ENCODE results near the gene TMEM18.
A peak's percentile ranks its signal among the peaks of the same experiment; 100 is the strongest.

The TMEM18 gene

GRCh38 chr2:650343-651310 lies 26.6 kb downstream of the TMEM18 start:
- no peak for DNase-seq

- DNase-seq: no peak
Measured at GRCh38 chr2:649426-650342, 27.5 kb downstream of the TMEM18 start.

GRCh38 chr2:648476-649424 lies 28.5 kb downstream of the TMEM18 start:
- no peak for DNase-seq

GRCh38 chr2:647691-648231 lies 29.4 kb downstream of the TMEM18 start:
- no peak for DNase-seq

DNA sequence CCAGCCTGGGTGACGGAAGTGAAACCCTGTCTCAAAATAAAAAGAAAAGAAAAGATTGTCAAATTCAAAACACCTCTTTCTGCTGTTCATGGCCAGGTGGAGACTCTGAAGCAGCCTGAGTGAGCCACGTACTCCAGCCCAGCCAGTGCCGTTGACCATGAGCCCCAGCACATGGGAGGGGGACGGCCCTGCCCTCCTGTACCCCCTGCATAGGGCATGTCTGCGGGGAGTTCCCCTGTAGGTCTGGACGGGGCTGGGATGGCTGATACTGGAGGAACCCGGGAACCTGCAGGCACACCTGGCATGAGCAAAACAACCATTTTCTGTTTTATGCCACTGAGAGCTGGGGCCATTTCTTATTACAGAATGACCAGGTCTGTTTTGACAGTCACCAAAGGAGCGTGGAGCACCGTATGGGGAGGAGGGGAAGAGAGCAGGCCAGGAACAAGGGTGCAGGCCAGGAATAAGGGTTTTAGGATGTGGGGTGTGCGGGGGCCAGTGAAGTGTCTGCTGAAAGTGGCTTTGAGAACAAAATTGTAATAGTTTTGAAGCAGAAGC lies 30.1 kb downstream of the TMEM18 start:
- no peak for DNase-seq

DNA sequence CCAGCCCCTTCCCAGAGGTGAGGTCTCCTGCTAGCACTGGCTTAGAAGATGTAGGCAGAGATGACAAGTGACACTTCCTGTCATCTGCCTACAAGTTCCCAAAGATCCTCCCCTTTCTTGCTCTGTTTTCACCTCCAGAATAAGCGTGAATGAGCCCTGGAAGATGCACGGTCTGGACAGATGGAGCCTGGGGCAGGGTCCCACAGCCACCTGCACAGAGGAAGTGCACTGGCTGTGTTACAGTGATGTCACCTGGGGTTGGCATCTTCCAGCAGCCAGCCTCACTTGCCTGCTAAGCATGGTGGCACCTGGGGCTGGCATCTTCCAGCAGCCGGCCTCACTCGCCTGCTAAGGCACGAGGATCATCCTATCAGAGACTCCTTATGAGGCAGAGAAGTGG lies 32.3 kb downstream of the TMEM18 start:
- no peak for DNase-seq

DNA sequence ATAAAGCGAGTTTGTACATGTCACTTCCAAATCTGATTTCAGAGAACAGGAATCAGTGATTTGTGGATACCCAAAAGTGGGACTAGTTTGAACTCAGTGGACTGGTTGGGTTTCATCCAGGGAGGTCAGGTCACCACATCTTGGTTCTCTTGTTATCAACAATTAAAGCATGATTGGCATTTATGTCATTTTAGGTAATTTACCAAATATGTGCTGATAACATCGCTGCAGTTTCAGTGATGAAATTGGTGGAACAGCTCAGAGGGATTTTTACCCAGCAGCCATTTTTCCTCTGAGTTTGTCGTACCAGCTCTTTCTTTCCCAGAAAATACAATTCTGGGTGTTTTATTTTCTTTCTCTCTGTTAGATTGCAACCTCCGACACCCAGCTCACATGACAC lies 33.4 kb downstream of the TMEM18 start:
- no peak for DNase-seq

DNA sequence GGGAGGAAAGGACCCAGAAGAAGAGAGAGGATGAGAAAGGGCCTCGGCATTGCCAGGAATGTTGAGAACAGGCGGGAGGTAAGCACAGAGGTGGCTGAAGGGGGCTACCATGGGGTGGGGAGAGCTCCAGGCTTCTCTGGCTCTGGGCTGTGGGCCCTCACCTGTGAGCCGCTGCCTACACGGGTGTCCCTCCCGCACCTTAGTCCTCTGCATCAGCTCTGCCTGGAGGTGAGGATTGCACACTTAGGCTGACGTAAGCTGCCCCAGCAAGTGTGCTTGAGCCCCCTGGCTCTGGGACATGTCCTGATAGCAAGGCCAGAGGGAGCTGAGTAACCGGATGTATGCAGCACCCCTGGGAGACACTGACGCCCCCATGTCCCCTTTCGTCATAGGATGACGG lies 33.9 kb downstream of the TMEM18 start:
- no peak for DNase-seq

DNA sequence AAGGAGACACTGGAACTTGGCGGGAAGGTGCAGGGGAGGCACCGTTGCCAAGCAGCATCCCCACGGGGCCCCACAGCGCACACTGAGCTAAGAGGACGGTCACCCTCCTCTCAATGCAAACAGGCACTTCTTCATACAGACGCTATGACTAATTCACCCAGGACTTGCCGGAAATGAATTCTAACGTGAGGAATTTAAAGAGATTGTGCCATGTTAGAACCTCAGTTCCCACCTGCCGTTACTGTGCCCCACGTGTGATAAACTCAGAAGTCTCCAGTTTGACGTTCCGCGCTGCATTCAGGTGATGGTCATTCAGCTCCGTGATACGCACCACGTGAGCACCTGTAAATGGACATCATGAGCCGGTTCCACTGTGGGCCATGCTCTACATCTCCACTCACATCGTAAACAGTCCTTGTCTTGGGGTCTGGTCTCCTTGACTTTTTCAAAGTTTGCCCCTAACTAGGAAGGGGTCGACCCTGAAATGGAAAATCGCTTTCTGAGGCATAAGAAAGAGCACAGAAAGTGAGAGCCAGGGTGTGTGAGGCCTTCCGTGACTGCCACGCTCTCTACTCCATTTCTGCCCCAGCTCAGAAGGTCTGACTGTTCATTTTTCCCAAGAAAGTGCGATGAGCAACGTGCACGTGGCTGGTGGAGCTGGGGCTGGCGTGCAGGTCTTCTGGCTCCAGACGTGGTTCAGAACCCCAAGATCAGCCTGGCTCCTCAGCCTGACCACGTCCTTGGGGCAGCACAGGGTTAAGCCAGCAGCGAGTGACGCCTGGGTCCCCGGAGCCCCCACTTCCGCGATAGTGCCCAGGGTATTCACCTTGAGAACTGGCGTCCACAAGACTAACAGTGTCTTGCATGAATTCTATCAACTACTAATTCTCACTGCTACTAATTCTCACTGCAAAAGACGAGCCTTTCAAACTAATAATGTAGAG lies 35.1 kb downstream of the TMEM18 start:
- DNase-seq: no peak

GRCh38 chr2:641164-641871 lies 35.9 kb downstream of the TMEM18 start:
- no peak for DNase-seq

DNA sequence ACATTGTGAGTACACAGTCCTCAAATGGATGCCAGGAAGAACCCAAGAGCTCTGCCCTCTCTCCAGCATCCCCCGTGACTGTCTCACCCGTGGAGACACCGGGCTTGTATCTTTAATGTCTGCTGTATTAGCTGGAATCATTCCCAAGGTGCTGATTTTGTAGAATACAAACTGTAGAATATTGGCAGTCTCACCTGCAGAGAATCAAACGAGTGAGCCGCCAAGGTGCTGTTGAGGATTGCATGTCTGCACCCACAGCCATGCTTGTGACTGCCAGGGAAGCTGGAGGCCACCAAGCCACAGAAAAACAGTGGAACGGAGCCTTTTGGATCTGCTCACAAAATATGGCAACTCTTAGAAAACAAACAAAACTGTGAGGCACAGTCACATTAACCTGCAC lies 37.5 kb downstream of the TMEM18 start:
- no peak for DNase-seq

- DNase-seq: no peak
Measured at GRCh38 chr2:637804-638203, 39.4 kb downstream of the TMEM18 start.

- no peak for DNase-seq
Measured at GRCh38 chr2:637406-637776, 39.8 kb downstream of the TMEM18 start.

GRCh38 chr2:636641-637405 lies 40.4 kb downstream of the TMEM18 start:
- DNase-seq: peak; percentile 54

DNA sequence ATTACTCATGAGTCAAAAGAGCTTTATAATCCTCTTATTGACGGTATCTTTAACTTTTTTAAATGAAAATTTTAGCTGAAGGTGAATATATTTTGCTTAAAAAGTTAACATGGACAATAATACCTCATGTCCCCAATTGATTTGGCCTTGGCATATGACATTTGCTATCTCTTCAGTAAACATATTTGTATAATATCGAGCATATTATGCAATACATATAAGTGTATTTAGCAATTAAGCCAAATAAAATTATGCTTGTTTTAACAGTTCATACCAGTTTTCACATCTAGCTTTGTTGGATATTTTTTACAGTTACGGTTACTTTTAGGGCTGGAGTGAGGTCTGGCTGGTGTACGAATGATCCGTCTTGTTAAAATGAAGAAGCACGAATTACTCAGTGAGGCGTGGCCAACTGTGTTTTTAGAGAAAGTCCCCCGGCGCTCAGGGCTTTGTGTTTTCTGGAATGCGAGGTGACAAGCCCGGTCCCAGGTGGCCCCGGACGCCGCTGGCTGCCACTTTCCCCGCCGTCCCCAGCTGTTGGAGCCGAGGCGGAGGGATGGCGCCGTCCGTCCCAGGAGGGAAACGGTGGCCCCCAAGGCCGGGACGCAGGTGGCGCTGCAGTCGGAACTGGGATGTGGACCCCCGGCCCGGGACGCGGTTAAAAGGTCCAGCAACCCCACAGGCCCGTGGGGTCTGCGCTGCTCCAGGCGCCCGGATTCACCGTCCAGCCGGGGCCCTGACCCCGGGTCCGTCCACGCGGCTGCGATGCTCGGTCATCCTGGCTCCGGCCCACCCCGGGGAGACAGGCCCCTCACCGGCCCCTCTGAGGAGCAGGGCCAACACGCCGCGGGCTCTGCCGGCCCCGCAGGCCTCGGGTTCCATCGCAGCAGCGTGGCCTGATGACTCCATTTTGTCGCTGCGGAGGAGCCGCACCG lies 41.3 kb downstream of the TMEM18 start:
- DNase-seq: no peak

DNA sequence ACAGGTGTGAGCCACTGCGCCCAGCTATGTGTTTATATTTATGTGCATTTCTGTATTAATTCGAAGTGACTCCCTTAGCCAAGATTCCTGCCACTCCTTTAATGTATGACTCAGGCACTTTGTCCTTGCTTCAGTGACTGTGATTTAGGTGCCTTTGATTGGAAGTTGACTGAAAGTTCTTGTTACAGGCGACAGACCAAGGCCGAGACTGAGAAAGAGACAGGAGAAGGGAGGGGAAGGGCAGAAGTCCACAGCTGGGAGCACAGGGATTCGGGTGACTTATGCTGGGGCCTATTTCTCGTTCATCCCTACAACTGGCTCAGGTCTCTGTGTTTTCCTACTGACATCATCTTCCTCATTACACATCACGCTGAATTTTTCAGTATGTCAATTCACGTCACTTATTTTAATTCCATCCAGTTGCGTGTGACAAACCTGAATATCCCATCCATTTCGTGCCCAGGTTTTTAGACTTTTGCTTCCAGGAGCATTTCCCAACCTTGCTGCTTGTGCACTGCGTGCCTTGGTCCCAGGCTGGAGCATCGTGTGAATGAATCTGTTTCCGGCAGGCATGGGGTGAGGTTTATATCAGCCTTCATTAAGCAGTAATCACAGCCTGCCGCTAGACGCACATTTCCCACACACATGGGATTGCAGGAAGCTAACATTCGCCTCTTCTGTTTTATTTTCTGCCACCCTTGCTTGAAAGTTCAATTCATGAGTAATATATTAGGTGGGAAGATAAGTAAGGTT lies 42.4 kb downstream of the TMEM18 start:
- no peak for DNase-seq

GRCh38 chr2:634041-634440 lies 43.2 kb downstream of the TMEM18 start:
- no peak for DNase-seq

Measured in activated CD4-positive, alpha-beta T cell treated with anti-CD3 and anti-CD28 coated beads, Interleukin-2, amount 50 U/mL, for 1 hour (primary cell).